ENCODE results near the gene AUH.

- TF ChIP-seq, protein P1, sequence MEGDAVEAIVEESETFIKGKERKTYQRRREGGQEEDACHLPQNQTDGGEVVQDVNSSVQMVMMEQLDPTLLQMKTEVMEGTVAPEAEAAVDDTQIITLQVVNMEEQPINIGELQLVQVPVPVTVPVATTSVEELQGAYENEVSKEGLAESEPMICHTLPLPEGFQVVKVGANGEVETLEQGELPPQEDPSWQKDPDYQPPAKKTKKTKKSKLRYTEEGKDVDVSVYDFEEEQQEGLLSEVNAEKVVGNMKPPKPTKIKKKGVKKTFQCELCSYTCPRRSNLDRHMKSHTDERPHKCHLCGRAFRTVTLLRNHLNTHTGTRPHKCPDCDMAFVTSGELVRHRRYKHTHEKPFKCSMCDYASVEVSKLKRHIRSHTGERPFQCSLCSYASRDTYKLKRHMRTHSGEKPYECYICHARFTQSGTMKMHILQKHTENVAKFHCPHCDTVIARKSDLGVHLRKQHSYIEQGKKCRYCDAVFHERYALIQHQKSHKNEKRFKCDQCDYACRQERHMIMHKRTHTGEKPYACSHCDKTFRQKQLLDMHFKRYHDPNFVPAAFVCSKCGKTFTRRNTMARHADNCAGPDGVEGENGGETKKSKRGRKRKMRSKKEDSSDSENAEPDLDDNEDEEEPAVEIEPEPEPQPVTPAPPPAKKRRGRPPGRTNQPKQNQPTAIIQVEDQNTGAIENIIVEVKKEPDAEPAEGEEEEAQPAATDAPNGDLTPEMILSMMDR (IDR thresholded peaks at IDR 0.05) = no peak
- no peak for TF ChIP-seq ZFX (IDR thresholded peaks at IDR 0.05; ENCODE audit: borderline replicate concordance)
These were observed 46.8 kb upstream of the AUH start for GRCh38 chr9:91408475-91408874.

Measured in 22Rv1 (cell line).